Measurements from ENCODE around the gene TMEM164.

The TMEM164 gene

GRCh38 chrX:110004215-110004614 is 1.3 kb downstream of the TMEM164 start:
- DNase-seq = no peak

GRCh38 chrX:110004731-110005369 is 1.9 kb downstream of the TMEM164 start:
- DNase-seq = no peak

- DNase-seq = no peak
Observed at GRCh38 chrX:110006161-110006560, 3.2 kb downstream of the TMEM164 start.

DNA sequence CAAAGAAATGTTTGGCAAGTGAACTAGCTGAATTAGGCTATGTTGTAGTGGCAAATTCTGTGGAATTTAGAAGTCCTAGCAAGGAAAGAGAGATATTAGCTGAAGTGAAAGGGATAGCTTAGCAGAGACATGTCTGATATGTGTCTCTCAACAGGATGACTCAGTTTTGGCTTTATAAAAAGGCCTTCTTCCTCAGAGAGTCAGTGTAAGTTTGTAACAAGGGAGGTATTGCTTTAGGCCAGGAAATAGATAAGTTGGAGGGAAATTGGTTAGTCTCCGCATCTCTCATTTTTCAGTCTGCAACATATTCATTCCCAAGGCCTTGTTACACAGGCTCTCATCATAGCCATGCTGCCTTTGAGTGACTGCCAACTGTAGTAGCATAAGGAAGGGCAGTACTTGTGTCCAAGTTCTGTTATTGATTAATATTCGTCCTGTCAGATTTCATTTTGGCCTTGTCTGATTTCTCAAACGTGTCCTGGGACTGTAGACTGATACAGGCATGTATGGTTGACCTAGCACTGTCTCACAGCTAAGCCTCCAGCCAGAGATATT is 4.0 kb downstream of the TMEM164 start:
- no peak for DNase-seq

DNA sequence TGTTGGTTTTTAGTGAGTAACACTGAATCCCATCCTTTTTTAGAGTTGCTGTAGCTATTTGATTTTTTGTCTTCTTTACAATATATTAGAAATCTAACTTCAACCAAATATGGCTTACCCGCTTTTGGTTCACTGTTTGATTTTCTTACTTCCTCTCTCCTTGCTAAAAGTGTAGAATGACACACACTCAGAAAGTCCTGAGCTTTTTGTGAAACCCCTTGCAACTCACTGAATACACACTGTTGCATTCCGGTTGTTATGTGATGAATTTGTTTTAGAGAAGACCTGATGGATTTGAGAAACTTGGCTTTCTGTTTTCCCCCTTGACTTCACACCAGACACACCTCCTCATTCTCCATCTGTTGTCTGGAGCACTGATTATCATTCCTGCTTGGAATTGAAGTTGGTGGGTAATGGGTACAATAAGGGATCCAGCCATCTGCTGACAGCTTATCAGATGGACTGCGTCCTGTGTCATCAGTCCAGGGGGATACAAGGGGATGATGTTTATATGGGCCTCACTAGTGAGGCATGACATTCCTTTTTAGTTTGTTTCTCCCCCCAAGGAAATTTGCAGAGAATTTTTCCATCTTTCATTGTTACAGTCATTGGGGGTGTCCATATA is 5.2 kb downstream of the TMEM164 start:
- DNase-seq = no peak

DNA sequence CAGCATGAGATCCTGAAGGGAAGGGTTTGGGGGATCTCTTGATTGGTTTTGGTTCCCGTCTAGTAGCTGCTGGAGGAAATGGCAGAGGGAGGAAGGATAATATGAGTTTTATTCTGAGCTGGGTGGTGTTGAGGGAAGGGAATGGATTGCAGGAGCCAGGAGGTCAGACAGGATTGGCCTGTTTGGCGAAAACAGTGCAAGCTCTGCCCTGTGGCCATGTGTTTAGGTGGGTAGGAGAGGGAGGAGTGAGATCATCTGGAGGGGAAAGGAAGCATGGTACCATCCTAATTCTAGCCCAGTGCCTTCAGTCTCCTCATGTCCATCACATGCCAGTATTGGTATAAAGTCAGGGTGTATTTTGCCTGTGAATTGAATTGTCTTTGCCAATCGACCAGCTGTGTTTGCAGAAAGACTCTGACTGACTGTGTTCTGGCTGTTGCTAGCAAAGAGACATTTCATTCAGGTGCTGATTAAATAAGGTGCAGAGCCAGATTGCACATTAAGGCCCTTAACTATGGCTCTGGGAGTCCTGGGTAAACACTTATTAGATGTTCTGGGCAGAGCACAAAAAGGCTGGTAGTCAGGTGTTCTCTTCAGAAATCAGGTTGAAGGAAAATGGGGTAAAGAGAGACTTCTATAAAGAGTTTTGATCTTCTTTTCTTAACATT is 10.0 kb downstream of the TMEM164 start:
- DNase-seq = peak; percentile 78

- no peak for DNase-seq
Observed at GRCh38 chrX:110013968-110014367, 11.1 kb downstream of the TMEM164 start.

DNA sequence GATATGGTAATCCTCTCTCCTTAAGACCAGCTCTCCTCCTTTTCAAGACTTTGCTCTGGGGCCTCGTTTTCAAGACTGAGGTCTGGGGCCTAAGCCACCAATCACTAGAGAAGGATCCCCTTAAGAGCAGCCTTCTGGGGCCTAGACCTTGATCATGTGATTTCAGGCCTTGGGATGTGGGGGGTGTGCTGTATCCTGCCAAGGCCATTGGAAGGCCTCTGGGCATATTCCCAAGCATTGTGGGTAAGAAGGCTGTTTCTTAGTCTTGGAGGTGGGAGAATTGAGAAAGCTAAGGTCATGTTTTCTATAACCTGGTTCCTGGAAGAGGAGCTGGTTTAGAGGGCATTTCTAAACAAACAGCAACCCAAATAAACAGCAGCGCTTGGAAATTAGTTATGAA is 12.1 kb downstream of the TMEM164 start:
- DNase-seq = no peak

DNA sequence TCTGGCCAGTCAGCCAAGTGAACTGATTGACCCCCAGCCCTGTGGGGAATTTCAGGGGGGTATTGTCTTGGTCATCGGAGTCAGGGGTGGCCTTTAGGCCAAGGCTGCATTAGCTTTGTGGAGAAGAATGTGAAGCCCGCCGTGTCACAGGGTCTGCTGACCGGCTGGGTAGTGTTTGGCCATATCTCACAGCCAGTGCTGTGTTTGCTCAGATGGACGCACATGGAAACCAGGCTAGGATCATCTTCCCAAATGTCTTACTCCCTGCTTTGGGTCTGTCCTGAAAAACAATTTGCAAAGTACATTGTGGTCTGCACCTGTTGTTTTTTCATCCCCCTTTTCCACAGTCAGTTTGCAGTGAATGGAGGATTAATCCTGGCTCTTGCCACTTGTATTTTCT is 13.0 kb downstream of the TMEM164 start:
- no peak for DNase-seq

GRCh38 chrX:110020536-110020935 is 17.6 kb downstream of the TMEM164 start:
- DNase-seq = no peak

DNA sequence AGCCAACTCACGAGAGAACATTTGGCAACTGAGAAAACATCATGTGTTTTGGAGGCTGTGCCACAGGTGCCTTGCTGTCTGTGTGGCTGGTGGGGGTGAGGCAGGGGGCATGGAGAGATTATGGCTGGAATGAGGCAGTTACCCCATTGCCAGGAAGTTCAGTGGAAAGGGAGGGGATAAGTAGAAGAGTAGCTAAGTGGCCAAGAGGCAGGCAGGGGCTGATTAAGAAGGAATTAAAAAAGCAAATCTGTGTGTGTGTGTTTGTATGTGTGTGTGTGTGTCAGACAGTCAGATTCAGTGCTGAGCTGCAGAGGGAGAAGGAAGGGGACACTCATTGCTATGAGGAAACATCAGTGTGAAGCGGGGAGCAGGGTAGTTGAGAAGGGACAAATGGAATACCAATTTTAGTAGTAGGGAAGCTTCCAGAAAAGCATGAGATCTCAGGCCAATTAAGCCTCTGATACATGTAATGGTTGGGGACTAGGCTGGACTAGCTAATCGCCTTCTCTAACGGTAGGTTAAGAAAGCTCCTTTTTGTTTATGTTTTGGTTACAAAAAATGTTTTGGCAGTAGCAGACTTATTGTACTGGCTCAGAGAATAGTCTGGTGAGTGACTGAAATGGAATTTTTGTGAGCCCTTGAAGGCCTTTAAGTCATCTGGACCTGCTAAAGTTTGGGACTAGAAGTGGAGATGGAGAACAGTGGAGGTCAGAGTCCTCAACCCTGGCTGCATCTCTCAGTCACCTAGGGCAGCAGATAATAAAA is 18.5 kb downstream of the TMEM164 start:
- DNase-seq = no peak

- DNase-seq = no peak
Observed at GRCh38 chrX:110022599-110023448, 19.9 kb downstream of the TMEM164 start.

- no peak for DNase-seq
Observed at GRCh38 chrX:110025395-110025794, 22.5 kb downstream of the TMEM164 start.

GRCh38 chrX:110026099-110026844 is 23.4 kb downstream of the TMEM164 start:
- no peak for DNase-seq

DNA sequence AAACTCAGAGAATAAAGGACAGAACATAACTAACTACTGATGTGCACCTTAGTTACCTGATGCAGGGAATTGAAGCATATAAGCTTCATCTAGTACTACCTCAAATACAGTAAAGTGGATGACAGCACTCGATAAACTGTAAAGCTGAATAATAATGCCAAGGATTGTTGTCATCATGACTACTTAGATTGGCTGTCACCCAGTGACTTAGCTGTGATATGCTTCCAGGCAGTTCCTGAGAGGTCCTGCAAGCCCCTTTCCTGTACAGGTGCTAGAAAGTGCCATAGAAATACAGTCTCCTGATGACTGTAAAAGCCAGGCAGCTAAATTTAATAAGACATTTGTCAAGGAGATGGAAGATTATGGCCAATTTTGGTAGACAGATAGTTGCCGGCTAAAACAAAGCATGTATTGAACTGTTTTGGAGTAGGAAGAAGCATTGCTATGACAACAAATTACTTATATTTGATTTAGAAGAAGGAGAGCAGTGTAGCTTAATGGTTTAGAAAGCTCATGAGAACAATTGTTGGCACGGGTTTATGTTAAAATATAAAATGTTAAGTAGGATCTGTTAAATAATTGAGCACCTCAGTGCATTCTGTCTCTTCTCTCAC is 29.7 kb downstream of the TMEM164 start:
- DNase-seq = peak; percentile 23

DNA sequence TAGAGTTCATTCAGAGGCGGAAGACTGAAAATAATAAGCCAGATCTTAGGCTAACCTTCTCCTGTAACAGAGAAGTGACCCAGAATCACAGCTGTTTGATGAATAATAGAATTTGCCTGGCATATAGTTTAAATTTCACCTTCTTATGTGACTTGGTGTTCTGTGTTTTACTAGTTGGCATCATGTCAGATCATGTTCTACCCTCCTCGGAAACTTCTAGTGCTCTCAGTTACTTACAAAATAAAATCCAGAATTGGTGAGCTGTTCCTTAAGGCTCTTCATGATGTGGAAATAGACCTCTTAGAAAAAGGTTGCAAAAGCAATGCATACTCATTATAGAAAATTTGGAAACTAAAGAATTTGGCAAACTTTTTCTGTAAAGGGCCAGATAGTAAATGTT is 31.1 kb downstream of the TMEM164 start:
- no peak for DNase-seq

- DNase-seq = no peak
Observed at GRCh38 chrX:110036162-110037033, 33.5 kb downstream of the TMEM164 start.

GRCh38 chrX:110037178-110037577 is 34.3 kb downstream of the TMEM164 start:
- DNase-seq = no peak

DNA sequence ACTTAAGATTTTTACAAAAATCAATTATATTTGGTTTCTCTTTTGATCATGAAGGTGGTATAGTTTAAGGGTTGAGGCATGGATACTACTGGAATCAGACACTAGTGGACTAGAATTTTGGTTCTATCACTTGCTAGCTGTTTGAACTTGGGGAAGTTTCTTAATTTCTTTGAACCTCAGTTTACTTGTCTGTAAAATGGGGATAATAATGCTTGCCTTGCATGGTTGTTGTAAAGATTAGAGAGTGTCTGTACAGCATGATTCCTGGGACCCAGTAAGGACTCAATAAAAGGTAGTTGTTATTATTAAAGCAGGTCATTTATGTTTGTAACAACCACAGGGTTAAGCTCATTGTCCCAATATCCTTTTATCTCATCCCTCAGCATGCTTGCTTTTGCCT is 36.0 kb downstream of the TMEM164 start:
- DNase-seq = no peak

GRCh38 chrX:110041980-110042379 is 39.1 kb downstream of the TMEM164 start:
- no peak for DNase-seq

Measured in NCI-H1105 (cell line).